ENCODE results near the gene SERPINA5. TPM values are rescaled to one million over a fixed set of nuclear protein-coding genes. Genes with fewer than 3 reads are reported as not detected.

The SERPINA5 gene
- total and polyA plus RNA-seq, 2 of the 8 experiments (the other 6 are each of a cell fraction or from before 2014, with no cell fraction given): 1.8 to 1.9 TPM

GRCh38 chr14:94622653-94623421 is 41.6 kb downstream of the SERPINA5 start:
- Histone ChIP-seq H2BK15ac (ENCODE audit: low read length) (no peak overlapping the region), H3K9me3 (ENCODE audit: insufficient read depth in 2 of 2, low read depth in 1 of 2, low read length in 1 of 2) (peaks cover 14 to 15% of the 10 kb centered on the region in 2 experiments; a peak in 3 of 4 replicates), H2BK20ac (ENCODE audit: low read length) (no peak overlapping the region), H2BK12ac (ENCODE audit: low read depth, low read length) (no peak overlapping the region), H2AK5ac (ENCODE audit: low read depth, low read length) (no peak overlapping the region), H3K27ac (ENCODE audit: low read depth, low read length) (no peak overlapping the region), H3K14ac (ENCODE audit: insufficient read length) (no peak overlapping the region), H3K4me3 (ENCODE audit: extremely low read depth in 1 of 4, insufficient read depth in 2 of 4, low read depth in 3 of 4, low read length in 4 of 4) (no peak overlapping the region), H2BK120ac (replicated peaks; ENCODE audit: low read depth, low read length) (no peak overlapping the region), H4K20me1 (replicated peaks in 1 of 2; ENCODE audit: control insufficient read depth in 1 of 2, insufficient read depth in 2 of 2, low read length in 2 of 2) (no peaks in the 10 kb centered on the region), H3K23ac (ENCODE audit: insufficient read length) (no peak overlapping the region), H4K8ac (ENCODE audit: extremely low read depth, insufficient read depth, low read length) (no peak overlapping the region), H3K36me3 (ENCODE audit: control insufficient read depth in 2 of 4, insufficient read depth in 4 of 4, low read length in 3 of 4) (0 out of 8 replicates have a peak, but pooled peaks cover 0 to 2% (median 0%) of the 10 kb centered on the region in 4 experiments), H3K18ac (ENCODE audit: extremely low read depth, low read length) (no peak overlapping the region), H3K79me2 (ENCODE audit: control insufficient read depth in 1 of 2, insufficient read depth in 2 of 2, low read length in 2 of 2) (no peaks in the 10 kb centered on the region), H3K79me1 (ENCODE audit: low read depth, low read length) (no peaks in the 10 kb centered on the region), H4K91ac (replicated peaks; ENCODE audit: insufficient read length, low read length) (no peak overlapping the region), H3K27me3 (replicated peaks in 1 of 4; ENCODE audit: control insufficient read depth in 3 of 4, extremely low read depth in 1 of 4, insufficient read depth in 3 of 4, low read length in 3 of 4) (no peaks in the 10 kb centered on the region), H4K5ac (ENCODE audit: insufficient read length, low read depth, low read length) (no peak overlapping the region), H3K56ac (replicated peaks; ENCODE audit: insufficient read length, low read depth, low read length) (no peak overlapping the region), H3K4ac (replicated peaks; ENCODE audit: insufficient read length, low read depth, low read length) (no peak overlapping the region), H3K23me2 (ENCODE audit: low read depth, low read length) (no peaks in the 10 kb centered on the region), H3K9ac (replicated peaks in 1 of 4; ENCODE audit: extremely low read depth in 1 of 4, low read depth in 3 of 4, low read length in 3 of 4) (no peak overlapping the region), H3K4me2 (ENCODE audit: insufficient read depth in 1 of 2, low read depth in 2 of 2, low read length in 2 of 2) (no peak overlapping the region), H2AFZ (ENCODE audit: low read length) (no peak overlapping the region), H3K4me1 (replicated peaks in 1 of 4; ENCODE audit: control insufficient read depth in 3 of 4, insufficient read depth in 4 of 4, low read length in 3 of 4) (no peaks in the 10 kb centered on the region), H2BK5ac (ENCODE audit: low read depth, low read length) (no peak overlapping the region)
- FAIRE-seq: no peak
- CTCF ChIA-PET (ENCODE audit: partially characterized antibody): interaction anchor here (0.7 to 1.5 kb wide), 3 partner anchors 38 to 185 kb away, joined by 3 to 6 read pairs (median 3); no protein-coding TSS in a partner anchor
- no peak for TF ChIP-seq CTBP2 (IDR thresholded peaks at IDR 0.05; ENCODE audit: borderline replicate concordance, insufficient read depth, insufficient read length, low read length)
- TF ChIP-seq BRCA1 (IDR thresholded peaks at IDR 0.05; ENCODE audit: low read depth, low read length): no peak
- TF ChIP-seq TBP (IDR thresholded peaks at IDR 0.05; ENCODE audit: low read depth, low read length): no peak
- TF ChIP-seq RBBP5 (IDR thresholded peaks at IDR 0.05; ENCODE audit: borderline replicate concordance, low read depth, low read length): no peak
- TF ChIP-seq CHD1 (IDR thresholded peaks at IDR 0.05; ENCODE audit: low read depth, low read length): no peak
- no peak for TF ChIP-seq TCF12 (IDR thresholded peaks at IDR 0.05; ENCODE audit: low read depth, low read length)
- no peak for TF ChIP-seq GABPA (IDR thresholded peaks at IDR 0.05; ENCODE audit: borderline replicate concordance, insufficient read depth, low read length)
- no peak for TF ChIP-seq TAF7 (optimal IDR thresholded peaks at IDR 0.05; ENCODE audit: borderline replicate concordance, low read depth, low read length)
- POLR2A ChIA-PET (ENCODE audit: partially characterized antibody): no interaction called here
- 94% methylated on average over 6 of the region's 6 CpGs; no CpG with 5 or more reads in 1 of the 2 experiments for WGBS, 2 experiments (ENCODE audit: extremely low coverage in 1 of 2, insufficient coverage in 1 of 2, insufficient read length in 1 of 2, insufficient replicate concordance in 2 of 2, low coverage in 1 of 2, low lambda C conversion rate in 2 of 2, missing lambda C conversion rate in 1 of 2)
- no peak for DNase-seq (ENCODE audit: low read depth in 1 of 2, low spot score in 2 of 2)

All from H1 (cell line).